Activated CD4-positive, alpha-beta T cell treated with anti-CD3 and anti-CD28 coated beads for 1 hour (primary cell): ENCODE measurements around the gene EMILIN1.
"Not testable (repeated sequence)": the region's sequence is repeated elsewhere in the genome, so short reads cannot be mapped to it uniquely, and the experiment has no call there.

Source experiments
- DNase-seq: peaks from one replicate; pipeline ENCODE4 v3.0.0-alpha.2; 2020

Gene EMILIN1

GRCh38 chr2:27095745-27096651, 17.6 kb downstream of the EMILIN1 start:
- no peak for DNase-seq

- no peak for DNase-seq
Observed at GRCh38 chr2:27096748-27097297, 18.4 kb downstream of the EMILIN1 start.

GRCh38 chr2:27097341-27097740, 18.9 kb downstream of the EMILIN1 start:
- DNase-seq = no peak

- no peak for DNase-seq
Observed at GRCh38 chr2:27099334-27099955, 21.0 kb downstream of the EMILIN1 start.

- DNase-seq = no peak
Observed at GRCh38 chr2:27100036-27100435, 21.6 kb downstream of the EMILIN1 start.

- DNase-seq = no peak
Observed at GRCh38 chr2:27102329-27102728, 23.9 kb downstream of the EMILIN1 start.

GRCh38 chr2:27105981-27106380, 27.6 kb downstream of the EMILIN1 start:
- no peak for DNase-seq

- no peak for DNase-seq
Observed at GRCh38 chr2:27108221-27108620, 29.8 kb downstream of the EMILIN1 start.

- DNase-seq = no peak
Observed at GRCh38 chr2:27109083-27109482, 30.7 kb downstream of the EMILIN1 start.

GRCh38 chr2:27110603-27111352, 32.4 kb downstream of the EMILIN1 start:
- DNase-seq = not testable (repeated sequence)

- DNase-seq = not testable (repeated sequence)
Observed at GRCh38 chr2:27111392-27112078, 33.1 kb downstream of the EMILIN1 start.

GRCh38 chr2:27115519-27115918, 37.1 kb downstream of the EMILIN1 start:
- DNase-seq = no peak

GRCh38 chr2:27117995-27118524, 39.6 kb downstream of the EMILIN1 start:
- DNase-seq = no peak

- DNase-seq = no peak
Observed at GRCh38 chr2:27118525-27119329, 40.3 kb downstream of the EMILIN1 start, which contains the start of gene CGREF1. Gene CGREF1, minus strand, starts transcription at chr2:27119128. Its CDS starts 14,762 bp downstream, at chr2:27104366.

GRCh38 chr2:27119330-27119670, 40.9 kb downstream of the EMILIN1 start:
- not testable (repeated sequence) for DNase-seq

- no peak for DNase-seq
Observed at GRCh38 chr2:27121906-27122305, 43.5 kb downstream of the EMILIN1 start.

- DNase-seq = no peak
Observed at GRCh38 chr2:27122791-27123190, 44.4 kb downstream of the EMILIN1 start.

- DNase-seq = peak; percentile 39
Observed at GRCh38 chr2:27123302-27124150, 45.1 kb downstream of the EMILIN1 start, which contains the start of gene ABHD1. Gene ABHD1, plus strand, starts transcription at chr2:27123815. Its CDS starts 134 bp downstream, at chr2:27123949.

- no peak for DNase-seq
Observed at GRCh38 chr2:27125104-27125503, 46.7 kb downstream of the EMILIN1 start.

- DNase-seq = no peak
Observed at GRCh38 chr2:27126252-27126710, 47.9 kb downstream of the EMILIN1 start.
